ENCODE data around the gene CNOT1.
"Not testable (repeated sequence)": the region's sequence is repeated elsewhere in the genome, so short reads cannot be mapped to it uniquely, and the experiment has no call there.

The CNOT1 gene

GRCh38 chr16:58503166-58503862 lies 126.3 kb downstream of the CNOT1 start:
- DNase-seq (ENCODE audit: low read depth, low spot score): no peak

- no peak for DNase-seq (ENCODE audit: low read depth, low spot score)
Observed at GRCh38 chr16:58502217-58502921, 127.3 kb downstream of the CNOT1 start.

GRCh38 chr16:58501242-58502131 lies 128.1 kb downstream of the CNOT1 start:
- DNase-seq (ENCODE audit: low read depth, low spot score): no peak

- no peak for DNase-seq (ENCODE audit: low read depth, low spot score)
Observed at GRCh38 chr16:58500430-58501241, 129.0 kb downstream of the CNOT1 start.

- no peak for DNase-seq (ENCODE audit: low read depth, low spot score)
Observed at GRCh38 chr16:58499615-58500351, 129.8 kb downstream of the CNOT1 start, which contains the start of gene NDRG4. Gene NDRG4 (plus strand): TSS chr16:58500143. CDS start chr16:58500249, 106 bp downstream.

- no peak for DNase-seq (ENCODE audit: low read depth, low spot score)
Observed at GRCh38 chr16:58499092-58499511, 130.5 kb downstream of the CNOT1 start.

GRCh38 chr16:58498341-58499091 lies 131.1 kb downstream of the CNOT1 start:
- no peak for DNase-seq (ENCODE audit: low read depth, low spot score)

GRCh38 chr16:58497935-58498334 lies 131.7 kb downstream of the CNOT1 start:
- DNase-seq (ENCODE audit: low read depth, low spot score): no peak

GRCh38 chr16:58497468-58497867 lies 132.2 kb downstream of the CNOT1 start:
- DNase-seq (ENCODE audit: low read depth, low spot score): no peak

GRCh38 chr16:58495521-58496331 lies 133.9 kb downstream of the CNOT1 start:
- DNase-seq (ENCODE audit: low read depth, low spot score): no peak

- DNase-seq (ENCODE audit: low read depth, low spot score): peak; percentile 35
Observed at GRCh38 chr16:58494981-58495520, 134.6 kb downstream of the CNOT1 start.

GRCh38 chr16:58493756-58494431 lies 135.7 kb downstream of the CNOT1 start:
- DNase-seq (ENCODE audit: low read depth, low spot score): no peak

- no peak for DNase-seq (ENCODE audit: low read depth, low spot score)
Observed at GRCh38 chr16:58492735-58493134, 136.9 kb downstream of the CNOT1 start.

- DNase-seq (ENCODE audit: low read depth, low spot score): no peak
Observed at GRCh38 chr16:58492066-58492465, 137.6 kb downstream of the CNOT1 start.

GRCh38 chr16:58490539-58490938 lies 139.1 kb downstream of the CNOT1 start:
- DNase-seq (ENCODE audit: low read depth, low spot score): not testable (repeated sequence)

- DNase-seq (ENCODE audit: low read depth, low spot score): no peak
Observed at GRCh38 chr16:58490065-58490464, 139.6 kb downstream of the CNOT1 start.

- no peak for DNase-seq (ENCODE audit: low read depth, low spot score)
Observed at GRCh38 chr16:58488531-58488930, 141.1 kb downstream of the CNOT1 start.

Data from activated naive CD8-positive, alpha-beta T cell treated with anti-CD3 and anti-CD28 coated beads, Interleukin-2, amount 50 U/mL, for 16 hours (primary cell).